Fibroblast of skin of abdomen (primary cell): ENCODE results near the gene FGF14.

Experiments used
- DNase-seq: peaks from one replicate; pipeline ENCODE4 v3.0.0-alpha.2; 2013

The FGF14 gene

DNA sequence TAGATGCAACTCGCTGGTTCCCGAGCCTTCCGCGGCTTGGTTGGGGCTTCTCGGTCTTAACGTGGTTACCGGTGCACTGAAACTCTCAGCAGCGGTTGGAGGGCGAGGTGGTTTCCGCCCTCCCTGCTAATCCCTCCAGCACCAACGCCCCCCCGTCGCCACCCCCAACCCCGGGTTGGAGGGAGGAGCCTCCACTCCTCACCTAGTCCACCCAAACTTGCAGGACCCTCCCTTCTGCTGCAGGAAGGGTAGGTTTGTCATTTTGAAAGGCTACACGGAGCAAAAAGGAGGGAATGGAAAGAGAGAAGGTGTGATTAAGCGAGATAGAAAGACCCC is 484.4 kb downstream of the FGF14 start:
- DNase-seq, result no peak

DNA sequence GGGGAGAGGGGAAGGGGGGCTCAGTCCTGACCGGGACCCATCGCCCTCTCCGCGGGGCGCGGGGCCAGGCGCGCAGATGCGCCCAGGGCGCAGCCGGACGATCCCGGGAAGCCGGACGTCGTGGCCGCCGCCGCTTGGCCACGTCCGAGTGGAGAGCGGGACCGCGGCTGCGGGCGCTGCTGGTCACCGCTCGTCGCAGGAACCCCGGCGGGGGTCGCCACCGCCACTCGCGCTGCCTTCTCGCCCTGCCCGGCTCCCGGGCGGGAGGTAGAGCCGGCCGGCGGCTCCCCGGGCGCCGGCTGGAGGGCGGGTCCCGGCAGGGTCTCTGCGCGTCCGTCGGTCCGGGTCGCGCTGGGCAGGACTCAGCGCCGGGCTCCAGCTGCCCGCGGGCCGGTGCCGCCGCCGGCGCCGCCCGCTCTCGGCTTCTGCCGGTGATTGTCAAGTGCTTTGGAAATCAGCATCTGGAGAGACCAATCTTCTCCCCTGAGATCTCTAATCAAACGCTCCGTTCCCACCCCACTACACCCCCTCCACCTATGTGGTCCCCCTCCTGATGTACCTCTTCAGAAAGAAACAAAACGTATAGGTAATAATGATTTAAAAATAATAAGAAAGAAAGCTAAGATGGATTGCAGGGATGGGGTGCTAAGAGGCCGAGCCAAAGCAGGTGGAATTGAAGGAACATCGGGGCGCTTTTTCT is 484.9 kb downstream of the FGF14 start:
- DNase-seq, result no peak

DNA sequence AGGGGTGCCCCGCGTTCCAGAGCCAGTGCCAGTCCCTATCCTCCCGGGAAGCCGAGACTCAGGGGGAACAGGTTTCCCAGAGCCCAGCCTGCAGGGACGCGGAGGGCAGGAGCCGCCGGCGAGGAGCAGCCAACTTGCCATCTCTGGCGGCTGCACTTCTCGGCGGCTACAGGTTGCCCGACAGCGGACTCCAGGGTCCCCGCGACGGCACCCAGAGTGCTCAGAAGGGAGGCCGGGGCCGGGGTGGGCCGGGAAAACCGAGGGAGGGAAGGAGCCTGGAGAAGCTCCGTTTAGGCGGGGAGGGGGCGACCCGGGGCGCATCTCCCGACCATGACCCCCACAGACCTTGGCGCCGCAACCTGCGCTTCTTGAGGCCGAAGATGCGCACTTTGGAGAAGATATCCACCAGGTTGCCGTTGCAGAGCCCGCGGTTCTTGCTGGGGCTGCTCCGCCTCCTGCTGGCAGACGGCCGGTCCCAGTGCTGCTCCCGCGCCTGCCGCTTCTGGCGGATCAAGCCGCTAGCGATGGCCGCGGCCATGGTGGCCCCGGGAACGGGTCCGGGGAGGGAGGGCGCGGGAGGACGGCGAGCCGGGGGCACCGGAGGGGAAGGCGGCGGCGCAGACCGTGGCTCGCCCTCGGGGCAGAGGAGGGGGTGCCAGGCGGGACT is 485.6 kb downstream of the FGF14 start:
- peak; percentile 8 for DNase-seq

DNA sequence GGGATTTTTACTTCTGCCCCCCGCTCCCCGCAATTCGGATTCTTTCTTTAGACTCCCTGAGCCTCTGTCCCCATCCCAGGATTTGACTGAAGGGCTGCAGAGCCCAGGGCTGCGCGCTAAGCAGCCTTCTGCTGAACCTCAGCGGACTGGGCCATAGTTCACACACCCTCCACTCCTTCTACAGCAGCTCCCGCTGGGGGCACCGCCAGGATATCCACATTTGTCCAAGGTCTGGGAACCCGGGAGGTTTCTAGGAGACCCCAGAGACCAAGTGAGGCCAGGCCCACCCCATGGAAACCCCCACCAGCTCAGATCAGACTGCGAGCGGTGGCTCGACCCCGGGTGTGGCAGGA is 486.1 kb downstream of the FGF14 start:
- no peak for DNase-seq

DNA sequence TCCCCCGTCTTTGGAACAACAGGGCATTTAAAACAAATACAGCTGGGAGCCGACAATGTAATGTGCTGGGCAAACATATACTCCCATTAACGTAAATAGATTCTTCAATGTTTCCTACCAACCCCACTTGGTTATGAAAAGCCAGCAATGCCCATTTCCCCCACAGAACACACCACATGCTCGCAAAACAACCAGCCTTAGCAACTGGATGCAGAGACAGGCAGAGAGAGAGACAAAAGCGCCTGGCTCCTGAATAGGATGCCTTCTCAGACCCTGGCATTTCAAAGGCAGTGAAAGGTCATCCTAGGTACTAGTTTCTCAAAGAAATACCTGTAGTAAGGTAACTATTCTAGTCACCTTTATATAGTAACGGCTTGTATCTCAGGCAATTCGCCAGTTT is 486.5 kb downstream of the FGF14 start:
- DNase-seq, result no peak

DNA sequence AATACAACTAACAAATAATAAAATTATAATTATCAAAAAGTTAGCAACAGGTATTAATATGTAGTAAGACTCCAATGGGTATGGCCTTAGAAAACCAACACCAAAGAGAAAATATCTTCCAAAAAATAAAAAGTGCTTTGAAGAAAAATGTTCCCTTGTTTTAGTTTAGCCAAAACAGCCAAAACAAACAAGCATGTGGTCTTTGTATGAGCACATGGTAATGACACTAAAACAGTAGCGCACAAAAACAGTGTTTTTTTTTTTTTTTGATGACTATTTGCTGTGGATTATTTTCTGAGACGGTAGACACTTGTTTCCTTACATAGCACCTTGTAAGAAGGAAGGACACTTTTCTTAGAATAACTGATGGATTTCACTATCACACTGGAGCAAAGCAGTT is 490.1 kb downstream of the FGF14 start:
- DNase-seq, result no peak

DNA sequence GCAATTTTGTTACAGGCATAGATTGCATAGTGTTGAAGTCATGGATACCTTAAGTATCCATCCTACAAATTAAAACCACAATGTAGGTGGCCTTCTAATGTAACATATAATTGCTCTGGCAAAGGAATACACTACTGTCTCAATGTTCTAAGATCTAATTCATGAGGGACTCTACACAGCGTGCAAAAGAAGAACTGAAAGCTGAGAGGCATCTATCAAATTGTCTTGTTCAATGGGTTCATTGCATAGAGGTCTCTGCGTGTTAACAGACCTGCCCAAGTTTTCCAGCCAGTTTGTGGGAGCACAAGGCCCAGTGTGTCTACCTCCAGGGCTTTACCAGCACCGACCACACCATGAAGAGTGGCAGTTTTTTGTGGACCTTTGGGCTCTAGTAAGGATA is 498.0 kb downstream of the FGF14 start:
- DNase-seq, result no peak

DNA sequence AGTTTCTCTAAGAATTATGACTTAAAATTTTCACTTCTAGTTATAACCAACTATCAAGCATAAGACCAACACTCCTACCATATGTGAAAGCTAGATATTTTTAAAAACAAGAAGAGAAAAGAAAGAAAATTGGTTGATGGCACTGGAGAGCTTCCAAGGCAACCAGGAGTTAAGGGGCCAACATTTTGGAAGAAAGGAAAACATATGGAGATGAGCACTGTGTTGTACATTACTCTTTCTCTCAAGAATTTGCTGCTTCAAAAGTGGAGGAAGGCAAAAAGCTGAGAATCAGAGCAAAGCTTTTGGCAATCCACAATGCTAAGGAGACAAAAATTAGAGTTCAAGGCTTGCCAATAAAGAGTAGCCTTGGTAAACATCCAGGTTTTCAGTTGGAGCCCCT is 503.2 kb downstream of the FGF14 start:
- no peak for DNase-seq

DNA sequence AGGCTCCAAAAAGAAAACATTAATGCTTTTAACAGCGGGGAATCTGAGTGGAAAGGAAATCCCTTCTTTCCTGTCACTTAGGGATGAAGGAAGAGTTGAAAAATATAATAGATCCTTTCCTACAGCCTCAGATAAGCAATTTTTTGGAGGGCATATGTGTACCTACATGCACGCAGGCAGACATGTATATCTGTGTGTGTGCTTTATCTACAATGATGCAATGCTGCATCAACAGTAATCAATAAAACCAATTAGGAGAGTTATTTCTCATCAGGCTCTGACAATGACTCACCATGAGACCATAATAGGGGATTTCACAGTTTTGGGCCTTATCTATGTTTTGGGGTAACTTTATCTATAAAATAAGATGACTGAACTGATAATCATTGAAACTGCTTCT is 505.3 kb downstream of the FGF14 start:
- no peak for DNase-seq

DNA sequence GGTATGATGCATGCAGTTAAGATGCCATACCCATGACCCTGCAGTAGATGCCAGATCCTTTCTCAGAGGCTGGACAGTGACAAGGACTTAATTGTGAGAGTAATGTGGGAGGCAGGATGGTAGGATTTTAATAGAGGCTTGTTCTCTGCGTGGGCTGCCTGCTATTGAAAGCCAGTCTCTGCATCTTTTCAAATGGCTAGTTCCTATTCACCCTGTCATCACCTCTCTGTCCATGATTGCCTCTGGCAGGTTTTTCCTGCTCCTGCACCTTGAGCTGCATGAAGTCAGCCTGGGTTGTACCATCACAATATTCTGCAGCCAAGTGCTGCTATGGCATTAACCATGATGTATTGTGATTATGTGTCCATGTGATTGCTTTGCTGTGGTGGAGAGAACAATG is 508.8 kb downstream of the FGF14 start:
- DNase-seq, result no peak

DNA sequence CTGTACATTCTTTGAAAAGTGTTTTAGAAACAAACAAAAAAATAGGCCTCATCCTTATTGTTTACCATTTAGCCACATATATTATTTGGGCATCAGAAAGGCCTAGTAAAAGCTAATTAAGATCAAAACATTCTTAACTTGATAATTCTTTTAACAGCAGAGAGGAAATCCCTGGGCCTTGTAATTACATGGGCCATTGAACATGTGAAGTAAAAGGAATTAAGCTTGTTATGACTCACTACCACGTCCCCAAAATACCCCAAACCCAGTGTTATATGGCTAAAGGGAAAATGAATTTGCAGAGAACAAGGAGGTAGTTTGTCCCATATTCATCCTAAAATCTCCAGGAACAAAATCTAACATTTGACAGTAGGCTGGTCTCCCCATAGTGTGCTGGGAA is 509.6 kb downstream of the FGF14 start:
- no peak for DNase-seq

DNA sequence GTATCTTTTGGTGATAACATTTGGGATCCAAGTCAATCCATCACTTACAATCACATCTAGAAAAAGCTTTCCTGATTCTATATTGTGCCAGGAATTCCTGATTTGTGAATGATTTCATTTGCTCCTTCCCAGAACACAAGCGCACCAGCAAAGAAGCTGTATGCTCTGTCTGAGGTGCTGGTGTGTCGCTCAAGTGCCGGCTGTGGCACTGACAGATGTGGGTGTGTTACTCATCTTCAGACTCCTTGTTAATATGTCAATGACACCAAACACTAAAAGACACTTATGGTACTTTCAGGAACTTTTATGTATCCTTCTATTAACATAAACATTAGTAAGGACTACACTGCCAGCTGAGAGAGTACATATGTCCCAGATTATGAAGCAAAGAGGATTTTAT is 520.3 kb downstream of the FGF14 start:
- DNase-seq, result no peak

DNA sequence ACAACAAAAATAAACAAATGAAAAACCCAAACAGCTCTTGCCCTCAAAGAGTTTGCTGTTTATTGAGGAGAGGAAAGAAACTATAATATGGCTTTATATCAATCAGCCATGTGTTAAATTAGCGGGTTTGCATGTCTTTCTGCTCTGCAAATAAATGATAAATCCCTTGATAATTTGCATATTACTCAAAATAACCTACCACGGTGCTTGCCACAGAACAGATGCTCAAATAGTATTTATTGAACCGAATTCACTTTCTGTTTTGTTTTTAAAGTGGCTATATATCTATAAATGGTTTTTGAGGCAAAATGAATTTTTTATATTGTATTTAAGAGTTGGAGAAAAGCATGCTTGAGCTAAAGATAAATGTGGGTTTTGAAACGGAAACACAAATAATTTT is 521.3 kb downstream of the FGF14 start:
- DNase-seq, result no peak

DNA sequence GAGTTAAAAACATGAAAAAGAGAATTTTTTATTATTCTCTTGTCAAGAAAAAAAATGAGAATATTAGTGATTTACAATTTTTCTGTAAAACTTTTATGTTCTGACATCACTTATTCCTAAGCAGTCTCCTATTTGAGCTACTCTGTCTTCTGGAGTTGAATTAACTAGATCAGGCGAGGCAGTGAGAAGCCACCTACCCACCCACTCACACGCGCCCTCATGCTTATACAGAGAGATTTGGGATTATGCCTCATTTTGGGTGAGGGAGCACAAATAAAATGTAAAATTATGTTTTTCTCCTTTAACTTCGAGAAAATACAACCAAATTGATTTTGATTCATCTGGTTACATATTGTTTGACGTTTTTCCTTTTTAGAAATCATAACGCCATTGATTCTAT is 524.9 kb downstream of the FGF14 start:
- DNase-seq, result no peak

DNA sequence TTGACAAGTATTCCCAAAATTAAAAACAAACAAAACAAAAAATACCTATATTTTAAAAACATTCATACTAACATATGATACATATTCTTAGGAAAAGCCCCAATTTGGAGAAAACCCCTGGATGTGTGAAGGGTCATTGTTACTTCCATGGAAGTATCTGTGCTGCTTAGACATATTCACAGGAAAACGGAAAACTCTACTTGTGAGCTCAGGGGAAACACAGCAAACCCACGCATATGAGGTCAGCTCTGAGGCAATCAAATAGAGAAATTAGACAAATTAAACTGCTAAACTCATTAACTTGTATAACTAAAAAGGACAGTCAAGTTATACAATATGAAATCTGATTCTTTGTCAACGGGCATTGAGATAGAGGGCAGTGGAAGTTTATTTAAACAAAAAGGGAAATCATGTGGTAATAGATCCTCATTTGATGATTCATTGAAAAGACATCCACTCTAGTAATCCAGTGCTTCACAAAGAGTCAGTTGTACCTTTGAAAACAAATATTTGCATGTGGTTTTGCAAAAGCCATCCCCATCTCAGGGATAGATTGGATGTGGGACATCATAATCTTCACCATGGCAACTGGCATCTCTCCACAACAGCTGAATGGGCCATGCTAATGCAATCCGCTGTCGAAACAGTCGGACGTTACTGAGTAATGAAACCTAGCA is 526.0 kb downstream of the FGF14 start:
- peak; percentile 15 for DNase-seq

DNA sequence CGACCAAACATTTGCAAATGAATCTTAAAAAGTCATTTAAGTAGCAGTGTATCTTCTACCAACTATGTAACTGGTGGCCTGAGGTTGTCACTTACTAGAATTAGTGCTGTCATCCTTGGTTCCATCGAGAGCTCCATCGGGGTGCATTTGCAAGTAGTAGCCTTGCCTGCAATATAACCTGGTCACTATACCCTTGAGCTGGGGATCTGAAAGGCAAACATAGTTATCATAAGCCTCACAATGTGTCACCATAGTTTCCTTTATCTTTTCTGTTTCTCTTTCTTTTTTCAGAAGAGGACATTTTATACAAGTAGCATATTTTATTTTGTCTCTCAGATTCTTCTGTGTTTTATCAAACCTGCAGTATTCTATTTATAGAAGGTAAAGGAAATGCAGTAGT is 526.8 kb downstream of the FGF14 start:
- DNase-seq, result no peak

DNA sequence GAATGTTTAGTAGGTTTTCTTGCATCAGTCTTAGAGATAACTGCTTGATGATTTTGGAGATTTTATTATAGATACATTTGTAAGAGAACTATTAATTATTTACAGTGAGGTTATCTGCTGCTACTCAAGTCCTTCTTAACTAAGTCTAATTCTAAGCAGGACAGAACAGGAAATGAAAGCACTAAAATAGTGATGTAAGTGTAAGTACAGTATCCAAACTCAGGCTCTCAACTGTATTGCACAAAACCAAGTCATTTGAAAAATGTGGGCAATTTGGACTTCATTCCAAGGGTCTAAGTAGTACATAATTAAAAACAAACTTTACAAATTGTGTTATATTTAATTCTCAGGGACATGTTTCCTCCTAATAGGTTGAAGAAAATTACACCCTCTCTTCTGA is 532.3 kb downstream of the FGF14 start:
- DNase-seq, result peak; percentile 34

DNA sequence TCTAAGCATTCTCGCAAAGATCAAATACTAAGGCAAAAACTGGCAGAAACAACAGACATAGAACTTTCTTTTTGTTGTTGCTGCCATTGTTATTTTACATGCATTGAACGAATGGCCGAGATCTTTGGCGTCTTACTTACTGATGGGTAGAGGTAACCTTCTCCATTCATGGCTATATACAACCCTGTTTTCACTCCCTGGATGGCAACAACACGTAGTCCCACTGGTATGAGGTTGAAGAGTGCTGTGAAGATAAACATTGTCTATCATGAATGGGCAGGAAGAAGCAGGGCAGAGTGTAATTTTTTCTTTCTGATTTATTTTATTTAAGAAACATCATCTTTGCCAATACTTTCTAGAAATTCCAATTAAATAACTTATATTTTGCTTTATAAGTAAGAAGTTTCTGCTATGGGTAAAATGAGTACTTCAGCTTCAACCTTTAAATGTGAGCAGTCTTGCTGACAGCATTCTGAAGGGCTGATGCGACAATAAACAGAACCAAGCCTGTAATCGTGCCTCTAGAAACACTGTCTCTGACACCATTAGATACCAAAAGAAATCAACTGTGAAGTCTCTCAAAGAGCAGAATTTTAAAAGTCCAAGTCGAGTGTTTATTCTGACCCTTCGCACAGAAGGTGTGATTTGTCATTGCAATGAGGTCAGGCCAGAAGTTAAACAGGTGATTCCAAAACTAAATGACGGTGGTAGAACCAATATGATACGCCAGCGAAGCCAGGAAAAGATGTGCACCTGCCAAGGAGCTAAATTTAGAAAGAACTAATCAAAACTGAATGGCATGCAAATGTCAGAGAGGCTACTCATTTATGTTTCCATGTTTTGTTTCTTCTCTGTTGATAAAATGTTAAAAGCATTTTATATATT is 533.0 kb downstream of the FGF14 start:
- DNase-seq, result no peak

DNA sequence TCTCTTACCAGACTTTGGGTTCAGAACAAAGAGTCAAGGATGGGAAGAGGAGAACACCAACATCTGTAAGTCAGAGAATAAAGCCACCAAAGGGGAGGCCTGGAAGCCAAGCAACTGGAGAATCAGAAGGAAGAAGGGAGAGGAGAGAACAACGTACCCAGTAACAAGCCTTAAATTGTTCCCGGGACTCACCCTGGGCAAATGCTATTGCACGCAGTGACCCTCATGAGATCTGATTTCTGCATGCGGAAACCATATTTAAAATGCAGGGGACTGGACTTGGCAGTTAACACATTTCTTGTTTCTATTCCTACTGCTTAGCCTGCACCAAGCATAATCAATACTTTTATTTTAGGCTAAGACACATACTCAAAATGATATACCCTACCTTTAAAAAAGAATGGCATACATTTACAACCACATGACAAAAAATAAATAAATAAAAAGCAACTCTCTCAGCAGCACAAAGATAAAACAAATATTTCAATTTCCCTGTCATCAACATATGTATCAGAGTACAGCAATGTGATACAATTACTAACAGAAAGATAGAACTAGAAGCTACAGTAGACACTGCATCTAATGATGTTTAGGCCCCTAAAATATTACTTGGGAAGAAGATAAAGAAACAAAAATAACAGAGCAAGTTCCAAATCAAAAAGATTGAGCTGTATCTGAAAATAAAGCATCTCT is 534.8 kb downstream of the FGF14 start:
- DNase-seq, result no peak

DNA sequence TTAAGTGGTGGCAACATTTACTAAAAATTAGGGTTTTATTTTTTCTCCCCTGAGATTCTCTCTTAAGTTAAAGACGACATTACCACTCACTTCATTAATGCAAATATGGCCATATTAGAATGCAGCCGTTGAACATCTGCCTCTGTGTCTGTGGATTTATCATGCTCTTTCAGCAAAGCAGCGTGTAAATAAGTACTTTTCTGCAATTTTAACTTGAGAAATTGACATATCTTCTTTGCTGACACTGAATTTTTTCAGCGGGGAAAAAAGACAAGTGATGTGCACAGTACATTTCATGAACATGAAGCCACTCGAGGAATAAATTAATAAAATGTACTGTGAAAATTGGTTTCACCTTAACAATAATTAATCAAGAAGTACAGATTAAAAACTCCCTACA is 543.0 kb downstream of the FGF14 start:
- no peak for DNase-seq

DNA sequence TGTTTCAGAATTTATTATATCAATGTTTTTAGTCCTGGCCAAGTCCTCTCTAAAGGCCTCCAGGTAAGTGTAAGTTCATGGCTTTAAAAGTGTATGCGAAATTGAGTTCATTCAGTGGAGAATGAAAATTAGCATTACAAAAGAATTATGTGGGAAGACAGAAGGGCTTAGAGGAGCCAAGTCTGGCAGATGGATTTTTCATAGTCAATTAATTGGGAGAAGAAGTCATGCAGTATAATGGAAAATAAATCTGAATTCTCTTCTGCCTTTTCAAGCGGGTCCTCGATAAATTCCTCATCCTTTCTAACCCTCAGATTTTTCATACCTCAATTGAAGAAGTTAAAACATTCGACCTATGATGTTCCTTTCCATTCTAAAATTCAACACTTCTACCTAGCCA is 555.1 kb downstream of the FGF14 start:
- no peak for DNase-seq

DNA sequence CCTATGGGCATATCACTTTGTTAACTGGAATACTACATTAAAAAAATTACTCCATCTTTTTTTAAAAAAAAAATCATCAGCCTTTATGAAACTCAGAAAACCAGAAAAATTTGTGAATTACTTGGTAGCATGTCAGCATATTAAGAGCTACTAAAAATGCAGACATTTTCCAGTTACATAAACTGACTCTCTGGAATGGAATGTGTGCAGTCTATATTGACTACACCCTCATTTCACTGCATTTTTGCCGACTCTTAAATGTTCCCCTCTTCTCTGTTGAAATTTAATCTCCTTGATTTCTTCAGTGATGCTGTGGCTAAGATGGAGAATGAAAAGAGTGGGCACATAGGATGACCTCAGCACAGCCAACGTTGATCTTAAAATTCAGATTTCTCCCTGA is 555.6 kb downstream of the FGF14 start:
- DNase-seq, result peak; percentile 48
